GM19438 (cell line): ENCODE results near the gene BCL11B.
A peak's percentile ranks its signal among the peaks of the same experiment; 100 is the strongest.

Source experiments
- ATAC-seq: cut with Tn5 transposase; IDR thresholded peaks from one replicate; pipeline ENCODE4 v1.9.1; 2021; ENCODE audit warnings: low read depth; ENCODE audit not compliant: unreplicated experiment

Gene BCL11B

GRCh38 chr14:99271951-99272631 is at the start of gene BCL11B:
Gene BCL11B, minus strand, starts transcription at chr14:99272197. Its CDS starts 979 bp downstream, at chr14:99271218.
- peak; percentile 81 for ATAC-seq

- no peak for ATAC-seq
These were observed 49.4 kb upstream of the BCL11B start for GRCh38 chr14:99321236-99321925.

DNA sequence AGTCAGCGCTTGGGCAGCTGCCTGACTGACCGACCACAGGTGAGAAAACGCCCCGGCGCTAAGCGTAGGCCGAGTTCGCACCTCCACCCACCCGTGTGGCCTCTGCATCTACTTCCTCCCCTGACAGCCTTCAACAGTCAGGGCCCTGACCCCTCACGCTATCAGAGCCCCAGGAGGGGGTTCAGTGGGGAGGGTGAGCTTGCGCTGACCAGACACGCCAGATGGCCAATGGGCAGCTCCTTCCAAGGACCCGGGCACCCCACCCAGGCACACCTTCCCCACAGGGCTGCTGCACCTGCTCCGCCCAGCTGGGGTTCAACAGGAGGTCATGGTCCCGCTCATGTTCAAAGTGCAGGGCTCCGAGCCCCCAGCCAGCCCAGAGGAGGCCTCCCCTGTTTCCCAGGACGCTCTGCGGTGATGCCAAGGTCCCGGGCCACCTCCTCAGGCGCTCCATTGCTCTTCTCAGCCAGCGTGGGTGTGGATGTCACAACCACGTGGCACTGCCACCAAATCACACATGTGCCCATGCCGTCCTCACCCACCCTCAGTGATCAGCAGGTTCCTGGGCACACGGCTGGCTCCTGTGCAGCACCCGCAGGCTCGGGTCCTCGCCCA is 48.7 kb upstream of the BCL11B start:
- ATAC-seq, result no peak

DNA sequence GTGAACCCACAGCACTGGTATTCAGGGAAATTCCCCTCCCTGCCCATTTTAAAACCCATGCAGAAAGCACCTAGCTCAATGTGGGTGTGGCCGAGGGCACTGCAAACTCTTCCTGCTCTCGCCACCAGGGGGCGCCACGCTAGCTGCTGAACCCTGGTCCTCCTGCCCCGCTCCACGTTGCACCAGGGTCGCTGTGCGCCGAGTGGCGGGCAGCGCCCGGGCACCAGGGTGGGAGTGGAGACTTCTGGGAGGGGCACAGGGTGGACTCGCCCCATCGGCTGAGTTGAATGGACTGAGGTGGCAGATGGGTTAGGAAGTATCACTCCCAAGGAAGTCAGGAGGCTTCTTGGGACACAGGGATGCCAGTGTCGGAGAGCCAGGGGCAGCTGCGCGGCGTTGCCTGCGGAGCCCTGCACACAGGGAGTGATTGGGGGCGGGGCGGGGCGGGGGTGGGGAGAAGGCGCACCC is 48.1 kb upstream of the BCL11B start:
- no peak for ATAC-seq

GRCh38 chr14:99318959-99319295 is 46.9 kb upstream of the BCL11B start:
- ATAC-seq, result no peak

GRCh38 chr14:99318091-99318958 is 46.3 kb upstream of the BCL11B start:
- no peak for ATAC-seq

DNA sequence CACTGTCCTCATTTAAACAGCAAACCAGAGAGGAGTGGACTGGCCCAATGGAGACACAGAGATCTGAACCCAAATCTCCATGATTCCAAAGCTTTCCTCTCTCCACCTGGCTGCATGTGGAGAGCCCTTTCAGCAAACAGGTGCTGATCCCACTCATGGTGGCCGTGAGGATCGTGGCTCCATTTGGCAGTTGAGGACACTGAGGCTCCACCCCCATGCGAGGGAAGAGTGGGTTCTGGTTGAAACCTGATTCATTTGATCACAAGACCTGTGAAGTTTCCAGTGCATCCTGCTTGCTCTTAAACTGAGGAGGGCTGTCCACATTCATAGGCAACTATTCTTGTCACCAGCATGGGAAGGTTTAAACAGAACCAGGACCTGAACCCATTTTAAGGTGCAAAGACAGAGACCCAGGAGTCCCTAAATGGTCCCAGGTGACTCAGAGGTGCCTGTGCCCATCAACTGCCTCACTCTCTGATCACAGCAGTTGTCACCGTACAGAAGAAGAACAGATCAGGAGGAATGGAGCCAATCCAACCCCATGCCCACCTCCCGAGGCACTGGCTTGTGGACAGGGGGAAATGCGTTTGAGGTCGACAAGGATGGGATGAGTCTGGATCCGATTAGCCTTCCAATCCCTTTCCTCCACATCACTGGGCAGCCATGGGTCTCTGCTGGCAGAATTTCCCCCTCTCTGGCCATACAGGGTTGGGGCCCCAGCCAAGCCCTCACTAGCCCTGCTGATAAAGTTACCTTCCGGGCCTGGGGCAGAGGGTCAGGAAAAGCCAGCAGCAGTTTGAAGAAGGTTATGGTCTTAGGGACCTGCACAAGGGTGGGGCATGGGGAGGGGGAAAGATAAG is 45.5 kb upstream of the BCL11B start:
- ATAC-seq, result no peak

DNA sequence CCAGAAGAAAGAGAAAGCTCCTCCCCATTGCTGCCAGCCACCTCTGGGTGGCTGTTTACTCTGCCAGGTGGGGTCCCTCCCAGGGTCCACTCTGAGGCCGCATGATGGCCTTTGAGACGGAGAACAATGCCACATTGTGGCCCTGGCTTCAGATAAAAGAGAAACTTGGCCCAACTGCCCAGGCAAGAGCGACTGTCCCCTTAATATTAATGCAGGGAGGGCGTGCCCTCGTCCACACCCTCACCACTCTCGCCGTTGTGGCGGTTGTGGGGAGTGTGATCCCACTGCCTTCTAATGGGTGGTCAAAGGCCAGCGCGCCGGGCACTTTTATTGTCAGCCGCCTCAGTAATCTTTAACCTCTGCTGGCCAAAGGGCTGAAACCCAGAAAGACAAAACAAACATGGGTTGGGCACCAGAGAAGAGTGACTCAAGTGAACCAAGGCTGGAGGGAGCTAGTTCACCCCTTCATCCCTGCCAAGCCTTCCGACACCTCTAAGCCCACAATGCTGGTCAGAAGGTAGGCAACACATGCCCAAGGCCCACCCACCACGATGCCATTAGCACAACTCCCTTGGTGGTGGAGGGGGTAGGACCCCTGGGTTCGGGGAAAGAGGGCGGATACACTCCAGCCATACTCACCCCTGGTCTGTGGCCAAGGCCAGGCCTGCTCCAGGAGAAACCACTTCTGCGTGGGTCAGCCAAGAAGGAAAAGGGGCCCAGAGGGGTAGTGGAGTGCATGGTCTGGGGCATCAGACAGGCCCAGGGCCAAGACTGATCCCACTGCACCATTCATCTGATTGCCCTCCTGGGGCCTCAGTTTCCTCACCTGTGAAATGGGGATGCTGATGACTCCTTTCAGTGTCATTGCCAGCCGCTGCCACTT is 44.5 kb upstream of the BCL11B start:
- ATAC-seq, result no peak

GRCh38 chr14:99315197-99315596 is 43.2 kb upstream of the BCL11B start:
- ATAC-seq, result no peak

DNA sequence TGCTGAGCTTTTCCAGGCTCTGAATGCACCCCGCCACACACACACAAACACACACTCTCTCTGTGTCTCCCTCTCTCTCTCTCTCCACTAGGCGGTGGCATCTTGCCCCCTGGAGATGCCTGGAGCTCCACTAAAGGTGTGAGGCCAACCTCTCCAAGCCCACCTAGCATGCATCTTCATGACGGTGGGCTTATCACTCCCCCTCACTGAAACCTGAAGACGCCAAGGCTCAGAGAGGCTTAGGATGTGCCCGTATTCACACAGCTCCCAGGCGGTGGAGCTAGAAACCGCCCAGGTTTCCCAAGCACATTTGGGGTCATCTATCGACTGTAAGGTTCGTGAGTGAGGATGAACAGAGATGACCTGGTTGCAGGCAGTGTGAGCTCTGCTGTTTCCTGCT is 42.6 kb upstream of the BCL11B start:
- no peak for ATAC-seq

DNA sequence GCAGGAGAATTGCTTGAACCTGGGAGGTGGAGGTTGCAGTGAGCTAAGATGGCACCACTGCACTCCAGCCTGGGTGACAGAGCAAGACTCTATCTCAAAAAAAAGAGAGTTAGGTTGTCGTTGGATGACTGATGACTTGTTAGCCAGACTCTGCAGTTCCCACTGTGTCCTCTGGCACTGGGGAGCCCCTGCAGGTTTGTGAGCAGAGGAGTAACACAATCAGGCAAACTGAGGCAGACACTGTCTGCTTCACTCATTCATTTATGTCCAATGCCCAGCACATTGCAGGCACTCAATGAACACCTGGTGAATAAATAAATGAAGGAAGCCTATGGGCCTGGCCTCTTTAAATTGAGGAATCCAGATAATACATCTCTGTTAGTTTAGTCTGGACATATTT is 41.2 kb upstream of the BCL11B start:
- ATAC-seq, result no peak

- no peak for ATAC-seq
These were observed 40.1 kb upstream of the BCL11B start for GRCh38 chr14:99312106-99312505.

DNA sequence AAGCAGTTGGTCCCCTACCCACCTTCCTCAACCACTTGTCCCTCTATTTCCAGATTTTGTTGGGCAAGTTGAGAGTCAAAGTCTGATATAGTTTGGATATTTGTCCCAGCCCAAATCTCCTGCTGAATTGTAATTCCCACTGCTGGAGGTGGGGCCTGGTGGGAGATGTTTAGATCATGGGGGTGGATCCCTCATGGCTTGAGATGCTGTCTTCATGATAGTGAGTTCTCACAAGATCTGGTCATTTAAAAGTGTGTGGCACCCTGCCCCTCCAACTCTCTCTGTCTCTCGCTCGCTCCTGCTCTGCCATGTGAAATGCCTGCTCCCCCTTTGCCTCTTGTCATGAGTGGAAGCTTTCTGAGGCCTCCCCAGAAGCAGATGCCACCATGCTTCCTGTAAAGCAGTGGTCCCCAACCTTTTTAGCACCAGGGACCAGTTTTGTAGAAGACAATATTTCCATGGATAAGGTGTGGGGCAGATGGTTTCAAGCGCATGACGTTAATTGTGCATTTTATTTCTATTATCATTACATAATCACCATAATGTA is 37.3 kb upstream of the BCL11B start:
- no peak for ATAC-seq

GRCh38 chr14:99304208-99304607 is 32.2 kb upstream of the BCL11B start:
- ATAC-seq, result no peak

DNA sequence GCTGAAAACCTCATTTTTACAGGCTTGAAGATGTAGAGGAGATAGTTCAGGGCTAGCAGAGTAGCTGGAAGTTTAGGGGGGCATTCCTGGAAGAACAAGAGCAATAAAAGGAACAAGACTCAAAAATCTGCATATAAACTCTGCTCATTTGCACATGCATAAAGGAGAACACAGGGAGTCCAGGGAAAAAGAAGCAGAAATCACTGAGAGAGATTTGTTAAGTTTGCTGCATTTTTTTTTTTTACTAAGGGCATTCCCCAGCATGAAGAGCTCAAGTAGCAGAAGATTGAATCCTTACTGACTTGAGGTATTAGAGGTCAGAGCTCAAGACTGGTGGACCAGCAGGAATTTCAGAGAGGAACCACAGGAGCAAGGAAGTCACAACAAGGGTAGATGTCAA is 28.2 kb upstream of the BCL11B start:
- no peak for ATAC-seq

- no peak for ATAC-seq
These were observed 24.5 kb upstream of the BCL11B start for GRCh38 chr14:99296517-99296916.

DNA sequence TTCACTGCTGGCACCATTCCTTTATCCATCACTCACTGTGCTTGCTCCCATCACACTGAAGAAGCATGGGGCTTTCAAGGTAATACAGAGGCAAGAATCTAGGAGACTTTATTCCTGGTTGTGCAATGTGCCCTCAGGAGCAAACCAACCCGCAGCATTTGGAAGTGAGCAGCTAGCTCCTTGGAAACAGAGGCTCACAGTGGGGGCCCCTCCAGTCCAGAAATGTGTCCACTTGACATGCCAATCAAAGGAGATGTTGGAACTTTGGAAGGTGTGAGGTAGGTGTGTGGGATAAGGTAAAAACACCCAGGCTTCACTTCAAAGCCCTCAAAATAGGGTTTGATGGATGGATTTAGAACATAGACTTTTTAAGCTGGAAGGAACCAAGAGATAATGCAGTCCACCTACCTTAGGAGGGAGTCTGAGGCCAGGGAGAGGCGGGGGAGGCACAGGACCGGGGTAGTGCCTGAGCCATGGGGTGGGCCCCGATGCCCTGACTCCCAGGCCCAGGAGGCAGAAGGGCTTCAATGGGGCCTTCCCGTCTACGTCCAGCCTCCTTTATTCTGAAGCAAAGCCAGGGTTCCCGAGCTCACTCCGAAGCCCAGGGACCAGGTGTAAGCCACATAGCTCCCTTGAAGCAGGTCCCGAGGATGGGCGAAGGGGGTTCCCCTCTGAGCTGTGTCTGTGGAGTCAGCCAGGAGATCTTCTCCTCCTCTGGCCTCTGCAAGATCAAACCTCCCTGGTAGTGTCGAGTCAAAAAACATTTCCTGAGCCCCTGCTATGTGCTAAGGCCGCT is 17.6 kb upstream of the BCL11B start:
- ATAC-seq, result no peak

DNA sequence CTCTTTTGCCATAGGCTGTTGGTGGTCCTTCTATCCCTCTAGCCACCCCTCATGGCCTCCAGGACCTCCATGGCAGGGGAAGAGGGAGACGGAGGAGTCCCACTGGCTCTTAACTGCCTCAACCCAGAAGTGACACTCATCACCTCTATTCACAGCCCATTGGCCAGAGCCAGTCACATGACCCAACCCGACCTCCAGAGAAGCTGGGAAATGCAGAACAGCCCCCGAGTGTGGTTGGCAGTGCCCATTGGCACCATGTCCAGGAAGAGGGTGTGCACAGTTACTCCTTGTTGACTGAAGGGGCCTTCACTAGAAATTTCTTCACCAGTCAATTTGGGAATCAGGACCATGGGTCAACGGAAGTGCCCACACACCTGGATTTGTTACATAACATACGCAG is 17.0 kb upstream of the BCL11B start:
- no peak for ATAC-seq
